T-helper 1 cell treated with Interleukin-12 subunit alpha and Interleukin-12 subunit beta and Interleukin-4 antibody, amounts not matched to agents 30 ng/mL and 1 ng/mL, for 36 hours (primary cell): ENCODE results near the gene LRRC4B. TPM values are rescaled to one million over a fixed set of nuclear protein-coding genes. Genes with fewer than 3 reads are reported as not detected.
"Not testable (repeated sequence)": the region's sequence is repeated elsewhere in the genome, so short reads cannot be mapped to it uniquely, and the experiment has no call there.

ENCODE experiments used
- intact Hi-C: fragments of 100-400 bp; cut with micrococcal nuclease; formaldehyde crosslinking; loops from one replicate; pipeline ENCODE4 v1.15.1; 2024
- total RNA-seq: library from RNA; stranded (reverse); gene quantifications from 2 replicates; pipeline ENCODE4 v1.2.3, GENCODE V29; 2022

Gene LRRC4B, protein sequence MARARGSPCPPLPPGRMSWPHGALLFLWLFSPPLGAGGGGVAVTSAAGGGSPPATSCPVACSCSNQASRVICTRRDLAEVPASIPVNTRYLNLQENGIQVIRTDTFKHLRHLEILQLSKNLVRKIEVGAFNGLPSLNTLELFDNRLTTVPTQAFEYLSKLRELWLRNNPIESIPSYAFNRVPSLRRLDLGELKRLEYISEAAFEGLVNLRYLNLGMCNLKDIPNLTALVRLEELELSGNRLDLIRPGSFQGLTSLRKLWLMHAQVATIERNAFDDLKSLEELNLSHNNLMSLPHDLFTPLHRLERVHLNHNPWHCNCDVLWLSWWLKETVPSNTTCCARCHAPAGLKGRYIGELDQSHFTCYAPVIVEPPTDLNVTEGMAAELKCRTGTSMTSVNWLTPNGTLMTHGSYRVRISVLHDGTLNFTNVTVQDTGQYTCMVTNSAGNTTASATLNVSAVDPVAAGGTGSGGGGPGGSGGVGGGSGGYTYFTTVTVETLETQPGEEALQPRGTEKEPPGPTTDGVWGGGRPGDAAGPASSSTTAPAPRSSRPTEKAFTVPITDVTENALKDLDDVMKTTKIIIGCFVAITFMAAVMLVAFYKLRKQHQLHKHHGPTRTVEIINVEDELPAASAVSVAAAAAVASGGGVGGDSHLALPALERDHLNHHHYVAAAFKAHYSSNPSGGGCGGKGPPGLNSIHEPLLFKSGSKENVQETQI
- total RNA-seq: not detected in 2 replicates

GRCh38 chr19:50567882-50568727, at the start of gene LRRC4B:
TSS of gene LRRC4B (minus strand) at chr19:50568435. CDS start at chr19:50548838, 19,597 bp downstream.
- intact Hi-C loops: no loop called here

- intact Hi-C loops: not testable (repeated sequence)
Measured at GRCh38 chr19:50612504-50613404, 44.5 kb upstream of the LRRC4B start.

DNA sequence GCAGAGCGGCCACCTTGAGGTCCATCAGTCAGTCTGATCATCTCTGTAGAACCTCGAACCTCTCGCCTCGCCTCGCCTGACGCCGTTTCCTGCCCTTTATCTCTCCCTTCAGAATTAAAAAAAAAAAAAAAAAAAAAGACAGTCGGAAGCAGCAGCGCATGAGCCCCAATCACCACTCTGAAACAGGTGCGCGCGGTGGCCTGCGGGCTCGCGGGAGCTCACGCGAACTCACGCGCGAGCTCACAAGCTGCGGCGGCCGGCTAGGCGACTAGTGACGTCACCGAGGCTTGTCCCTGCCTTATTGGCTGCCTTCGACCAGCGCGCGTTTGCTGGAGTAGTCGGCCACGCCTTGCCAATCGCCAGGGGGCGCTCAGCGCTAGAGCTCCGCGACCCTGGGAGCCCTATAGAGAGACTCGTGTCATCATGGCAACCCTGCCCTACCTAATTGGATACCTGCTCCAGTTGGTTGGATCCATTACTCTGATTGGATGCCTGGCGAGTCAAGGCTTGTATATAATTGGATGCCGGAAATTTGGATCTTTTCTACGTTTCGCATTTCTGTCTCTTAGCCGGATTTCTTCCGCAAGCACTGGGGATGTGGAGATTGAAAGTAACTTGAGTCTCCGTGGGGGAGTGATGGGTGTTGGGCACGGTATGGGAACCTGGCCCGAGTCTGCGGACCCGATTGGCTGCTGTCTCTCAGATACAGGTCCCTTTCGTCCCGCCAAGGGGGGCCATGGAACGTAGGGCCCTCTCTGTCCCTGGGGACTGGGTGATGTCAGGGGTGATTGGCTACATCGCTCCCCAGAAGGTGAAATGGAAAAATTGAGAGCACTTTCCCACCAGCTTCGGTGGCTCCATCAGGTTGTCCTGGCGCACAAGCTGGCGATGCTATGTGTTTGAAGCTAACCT, 39.9 kb upstream of the LRRC4B start:
- intact Hi-C loops: loop anchor here (1.0 to 5.0 kb wide), 2 partner anchors 49 to 175 kb away; no protein-coding TSS in a partner anchor

DNA sequence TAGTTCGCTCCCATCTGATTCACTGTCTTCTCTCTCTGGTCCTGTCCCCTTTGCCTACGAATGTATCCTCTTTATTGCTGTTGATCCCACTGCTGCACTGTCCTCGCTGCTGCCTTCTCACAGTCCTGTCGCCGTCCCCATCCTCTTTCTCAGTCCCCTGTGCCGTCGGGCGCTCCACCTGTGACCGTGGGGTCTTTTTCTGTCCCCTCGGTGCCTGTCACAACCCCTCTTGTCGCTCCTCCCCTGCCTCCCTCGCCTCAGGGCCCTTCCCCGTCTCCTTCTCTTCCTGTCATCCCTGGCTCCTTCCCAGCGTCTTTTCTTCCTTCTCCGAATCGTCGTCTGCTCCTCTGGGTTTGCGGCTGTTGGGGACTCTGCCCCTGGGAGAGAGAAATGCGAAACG, 39.2 kb upstream of the LRRC4B start:
- intact Hi-C loops: loop anchor here (5.0 kb wide), 1 partner anchor 50 kb away; no protein-coding TSS in a partner anchor

DNA sequence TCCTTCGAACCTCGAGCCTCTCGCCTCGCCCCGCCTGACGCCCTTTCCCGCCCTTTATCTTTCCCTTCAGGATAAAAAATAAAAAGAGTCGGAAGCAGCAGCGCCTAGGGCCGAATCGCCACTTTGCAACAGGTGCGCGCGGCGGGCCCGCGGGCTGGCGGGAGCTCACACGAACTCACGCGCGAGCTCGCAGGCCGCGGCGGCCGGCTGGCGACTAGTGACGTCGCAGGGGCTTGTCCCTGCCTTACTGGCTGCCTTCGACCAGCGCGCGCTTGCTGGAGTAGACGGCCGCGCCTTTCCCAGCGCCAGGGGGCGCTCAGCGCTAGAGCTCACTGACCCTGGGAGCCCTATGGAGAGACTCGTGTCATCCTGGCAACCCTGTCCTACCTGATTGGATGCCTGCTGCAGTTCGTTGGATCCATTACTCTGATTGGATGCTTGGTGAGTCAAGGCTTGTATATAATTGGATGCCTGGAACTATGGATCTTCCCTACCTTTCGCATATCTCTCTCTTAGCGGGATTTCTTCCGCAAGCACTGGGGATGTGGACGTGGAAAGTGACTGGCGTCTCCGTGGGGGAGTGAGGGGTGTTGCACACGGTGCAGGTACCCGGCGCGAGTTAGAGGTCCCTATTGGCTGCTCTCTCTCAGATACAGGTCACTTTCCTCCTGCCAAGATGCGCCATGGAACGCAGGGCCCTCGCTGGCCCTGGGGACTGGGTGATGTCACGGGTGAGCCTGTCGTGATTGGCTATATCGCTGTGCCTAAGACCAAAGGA, 38.0 kb upstream of the LRRC4B start:
- intact Hi-C loops: loop anchor here (5.0 kb wide), 1 partner anchor 51 kb away; no protein-coding TSS in a partner anchor

- intact Hi-C loops: loop anchor here (5.0 kb wide), 1 partner anchor 53 kb away; no protein-coding TSS in a partner anchor
Measured at GRCh38 chr19:50604264-50605073, 36.2 kb upstream of the LRRC4B start.

DNA sequence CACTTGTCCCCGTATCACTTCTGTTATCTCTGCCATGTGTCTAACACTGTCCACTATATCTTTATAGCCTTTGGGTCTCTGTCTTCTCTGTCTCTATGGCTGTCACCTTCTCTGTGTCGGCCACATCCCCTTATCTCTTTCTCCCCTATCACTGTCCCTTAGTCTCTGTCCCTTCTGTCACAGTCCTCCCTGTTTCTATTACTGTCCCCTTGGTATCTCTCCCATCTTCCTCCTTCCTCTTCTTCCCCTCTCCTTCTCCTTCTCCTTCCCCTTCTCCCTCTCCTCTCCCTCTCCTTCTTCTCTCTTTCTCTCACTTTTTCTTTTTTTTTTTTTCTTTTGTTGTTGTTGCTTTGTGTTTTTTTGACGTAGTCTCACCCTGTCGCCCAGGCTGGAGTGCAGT, 34.7 kb upstream of the LRRC4B start:
- intact Hi-C loops: no loop called here

GRCh38 chr19:50602496-50602895, 34.3 kb upstream of the LRRC4B start:
- intact Hi-C loops: no loop called here

- intact Hi-C loops: no loop called here
Measured at GRCh38 chr19:50602089-50602422, 33.8 kb upstream of the LRRC4B start.

DNA sequence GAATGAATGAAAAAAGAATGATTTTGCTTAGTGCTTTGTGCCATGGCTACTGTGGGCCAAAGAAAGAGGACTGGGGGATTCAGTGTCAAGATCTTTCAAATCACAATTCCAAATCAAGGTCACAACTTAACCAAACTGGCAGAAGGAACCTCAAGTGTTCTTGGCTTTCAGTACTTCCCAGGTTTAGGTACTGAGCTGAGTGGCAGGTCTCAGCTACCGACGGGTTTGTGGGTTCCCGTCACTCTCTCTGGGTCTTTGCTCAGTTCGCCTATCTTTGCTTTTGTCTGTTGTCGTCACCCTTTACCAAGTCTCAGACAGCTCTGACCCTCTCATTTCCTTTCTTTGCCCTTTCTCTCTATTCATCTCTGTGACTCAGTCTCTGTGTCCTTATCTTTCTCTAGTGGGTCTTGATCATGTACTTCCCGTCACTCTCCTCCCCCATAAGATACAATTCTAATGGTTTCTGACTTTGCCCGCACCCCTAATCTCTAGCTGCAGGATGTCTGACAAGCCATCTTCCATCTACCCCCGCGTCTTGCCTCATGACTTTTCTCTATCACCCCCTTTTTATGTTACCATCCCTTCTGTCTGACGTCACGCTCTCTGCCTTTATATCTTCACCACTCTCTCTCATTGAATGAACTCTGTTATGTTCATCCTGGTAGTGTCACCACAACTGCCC, 33.3 kb upstream of the LRRC4B start:
- intact Hi-C loops: no loop called here

DNA sequence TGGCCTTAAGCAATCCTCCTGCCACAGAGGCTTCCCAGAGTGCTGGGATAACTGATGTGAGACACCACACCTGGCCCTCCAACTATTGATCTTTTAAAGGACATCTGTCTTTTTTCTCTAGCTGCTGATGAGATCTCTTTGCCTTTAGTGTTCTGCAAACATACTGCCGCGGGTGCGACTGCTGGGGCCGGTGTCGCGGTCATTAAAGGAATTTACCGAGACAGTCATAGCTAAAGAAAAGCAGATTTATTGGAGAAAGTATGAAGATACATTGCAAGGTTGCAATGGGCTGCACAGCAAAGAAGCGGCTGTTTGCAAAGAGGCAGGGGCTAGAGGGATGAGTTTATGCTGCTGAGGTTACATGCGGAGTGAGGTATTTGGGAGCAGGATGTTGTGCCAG, 31.2 kb upstream of the LRRC4B start:
- intact Hi-C loops: no loop called here

- intact Hi-C loops: no loop called here
Measured at GRCh38 chr19:50590191-50590590, 22.0 kb upstream of the LRRC4B start.

- intact Hi-C loops: not testable (repeated sequence)
Measured at GRCh38 chr19:50581795-50582660, 13.8 kb upstream of the LRRC4B start.

DNA sequence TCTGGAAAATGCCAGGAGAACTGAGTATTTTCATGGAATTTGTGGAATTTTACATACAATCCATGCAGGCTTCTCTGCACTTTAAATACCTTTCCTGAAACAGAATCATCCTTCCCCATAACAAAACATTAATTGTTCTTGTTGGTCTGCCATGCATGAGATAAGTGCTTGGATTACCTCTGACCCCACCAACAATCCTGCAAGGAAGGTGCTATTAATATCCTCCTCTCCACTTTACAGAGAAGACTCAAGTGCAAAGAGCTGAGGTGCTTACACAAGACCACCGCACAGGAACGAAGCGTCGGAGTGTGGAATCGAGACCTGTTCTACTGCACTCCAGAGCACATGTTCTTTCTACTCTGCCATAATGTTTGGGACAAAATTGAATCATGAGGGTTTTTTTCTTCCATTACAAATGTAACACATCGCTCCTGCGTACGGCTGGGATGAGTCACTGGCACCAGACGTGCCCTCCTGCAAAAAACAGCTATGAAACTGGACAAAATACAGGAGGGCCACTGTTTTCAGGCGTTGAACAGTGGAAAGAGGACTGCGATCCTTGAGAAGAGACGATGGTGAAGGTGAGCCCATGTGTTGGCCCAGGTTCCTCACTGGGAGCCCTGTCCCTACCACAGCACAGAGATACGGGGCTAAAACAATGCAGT, 12.9 kb upstream of the LRRC4B start:
- intact Hi-C loops: no loop called here

GRCh38 chr19:50580240-50580639, 12.0 kb upstream of the LRRC4B start:
- intact Hi-C loops: no loop called here

DNA sequence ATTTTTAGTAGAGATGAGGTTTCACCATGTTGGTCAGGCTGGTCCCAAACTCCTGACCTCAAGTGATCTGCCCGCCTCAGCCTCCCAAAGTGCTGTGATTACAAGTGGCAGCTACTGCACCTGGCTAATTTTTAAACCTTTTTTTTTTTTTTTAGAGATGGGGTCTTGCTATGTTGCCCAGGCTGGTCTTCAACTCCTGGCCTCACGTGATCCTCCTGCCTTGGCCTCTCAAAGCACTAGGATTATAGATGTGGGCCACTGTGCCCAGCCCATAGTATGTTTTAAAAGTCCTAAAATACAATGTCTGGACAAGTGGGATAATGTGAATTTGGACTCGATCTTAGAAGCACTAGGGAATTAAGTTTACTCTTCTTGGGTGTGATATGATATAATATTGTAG, 8.5 kb upstream of the LRRC4B start:
- intact Hi-C loops: not testable (repeated sequence)
